22Rv1 (cell line): ENCODE measurements around the gene SELENBP1.

Experiments
- ZFX ChIP-seq: fragments of 450-650 bp; IDR thresholded peaks from 2 replicates; pipeline ENCODE4 v1.6.1; 2017; ENCODE audit warnings: antibody characterized with exemption, borderline replicate concordance
- TF ChIP-seq, protein P1 (sequence below): fragments of 450-650 bp; IDR thresholded peaks from 2 replicates; pipeline ENCODE4 v1.5.1; 2017; ENCODE audit warnings: mild to moderate bottlenecking

GRCh38 chr1:151315565-151316235, 56.8 kb downstream of the SELENBP1 start:
- TF ChIP-seq, protein P1, sequence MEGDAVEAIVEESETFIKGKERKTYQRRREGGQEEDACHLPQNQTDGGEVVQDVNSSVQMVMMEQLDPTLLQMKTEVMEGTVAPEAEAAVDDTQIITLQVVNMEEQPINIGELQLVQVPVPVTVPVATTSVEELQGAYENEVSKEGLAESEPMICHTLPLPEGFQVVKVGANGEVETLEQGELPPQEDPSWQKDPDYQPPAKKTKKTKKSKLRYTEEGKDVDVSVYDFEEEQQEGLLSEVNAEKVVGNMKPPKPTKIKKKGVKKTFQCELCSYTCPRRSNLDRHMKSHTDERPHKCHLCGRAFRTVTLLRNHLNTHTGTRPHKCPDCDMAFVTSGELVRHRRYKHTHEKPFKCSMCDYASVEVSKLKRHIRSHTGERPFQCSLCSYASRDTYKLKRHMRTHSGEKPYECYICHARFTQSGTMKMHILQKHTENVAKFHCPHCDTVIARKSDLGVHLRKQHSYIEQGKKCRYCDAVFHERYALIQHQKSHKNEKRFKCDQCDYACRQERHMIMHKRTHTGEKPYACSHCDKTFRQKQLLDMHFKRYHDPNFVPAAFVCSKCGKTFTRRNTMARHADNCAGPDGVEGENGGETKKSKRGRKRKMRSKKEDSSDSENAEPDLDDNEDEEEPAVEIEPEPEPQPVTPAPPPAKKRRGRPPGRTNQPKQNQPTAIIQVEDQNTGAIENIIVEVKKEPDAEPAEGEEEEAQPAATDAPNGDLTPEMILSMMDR = no peak
- no peak for TF ChIP-seq ZFX
